IMR-90 (cell line): Measurements from ENCODE around the gene SLC7A10. TPM values are rescaled to one million over a fixed set of nuclear protein-coding genes. Genes with fewer than 3 reads are reported as not detected.

Experiments
- ATAC-seq: fragments of 200-7000 bp; cut with Tn5 transposase; 2 replicates; pipeline ENCODE4 v1.9.1; 2020; ENCODE audit warnings: low read depth, mild to moderate bottlenecking, moderate library complexity
- BruUV-seq: library from RNA; stranded (reverse); fragments of 400-500 nt; replicated peaks from 2 replicates; lab custom pipeline; 2021; lab: Mats Ljungman, UMichigan
- CTCF ChIA-PET: fragments of 300-600 bp; formaldehyde crosslinking; extraction: SDS; loops from one replicate; lab custom pipeline; 2021; ENCODE audit warnings: antibody characterized with exemption; lab: Yijun Ruan, JAX
- POLR2A ChIA-PET: fragments of 300-600 bp; sonication (Branson Sonifier 250); formaldehyde crosslinking; loops from one replicate; lab custom pipeline; 2022; ENCODE audit warnings: antibody characterized with exemption; ENCODE audit not compliant: unreplicated experiment; lab: Charles Lee
- DNase-seq: peaks from one replicate; pipeline ENCODE4 v3.0.0; 2013
- H2AFZ ChIP-seq: replicated peaks from 2 replicates; pipeline ENCODE3; 2013; ENCODE audit warnings: low read length, mild to moderate bottlenecking; ENCODE audit not compliant: poor library complexity
- H2AK5ac ChIP-seq: 2 replicates; pipeline ENCODE4 v1.6.1; 2013; ENCODE audit warnings: low read depth, low read length, inconsistent platforms
- H2AK9ac ChIP-seq: replicated peaks from 2 replicates; pipeline ENCODE3; 2013; ENCODE audit warnings: mild to moderate bottlenecking, low read depth, low read length, moderate library complexity; ENCODE audit not compliant: poor library complexity
- H2BK120ac ChIP-seq: 2 replicates; pipeline ENCODE4 v1.6.1; 2013; ENCODE audit warnings: low read depth, low read length, inconsistent platforms
- H2BK15ac ChIP-seq: 3 replicates; pipeline ENCODE4 v1.6.1; 2013; ENCODE audit warnings: low read depth, low read length, inconsistent platforms
- H2BK20ac ChIP-seq: 2 replicates; pipeline ENCODE4 v1.6.1; 2013; ENCODE audit warnings: low read depth, mild to moderate bottlenecking, inconsistent platforms, low read length, moderate library complexity
- H2BK5ac ChIP-seq: 2 replicates; pipeline ENCODE4 v1.6.1; 2013; ENCODE audit warnings: mild to moderate bottlenecking, low read depth, low read length, inconsistent platforms; ENCODE audit not compliant: poor library complexity, severe bottlenecking
- H3K14ac ChIP-seq: replicated peaks from 2 replicates; pipeline ENCODE4 v1.6.1; 2013; ENCODE audit warnings: low read depth, low read length, inconsistent platforms
- H3K18ac ChIP-seq: 2 replicates; pipeline ENCODE4 v1.6.1; 2013; ENCODE audit warnings: low read depth, low read length, control low read depth
- H3K23ac ChIP-seq: 2 replicates; pipeline ENCODE4 v1.6.1; 2013; ENCODE audit warnings: low read depth, low read length, inconsistent platforms
- H3K27ac ChIP-seq: 2 replicates; pipeline ENCODE4 v1.5.1; 2013; ENCODE audit warnings: mild to moderate bottlenecking, control low read depth, low read length; ENCODE audit not compliant: insufficient read depth
- H3K27me3 ChIP-seq: 2 replicates; pipeline ENCODE4 v1.6.1; 2013; ENCODE audit warnings: low read length; ENCODE audit not compliant: control insufficient read depth, insufficient read depth
- H3K36me3 ChIP-seq: 2 replicates; pipeline ENCODE4 v1.6.1; 2013; ENCODE audit warnings: low read length, mixed read lengths; ENCODE audit not compliant: control insufficient read depth, insufficient read depth
- H3K4ac ChIP-seq: 2 replicates; pipeline ENCODE4 v1.6.1; 2013; ENCODE audit warnings: low read depth, low read length, inconsistent platforms
- H3K4me1 ChIP-seq: 2 replicates; pipeline ENCODE4 v1.6.1; 2013; ENCODE audit warnings: low read length, mixed read lengths; ENCODE audit not compliant: control insufficient read depth, insufficient read depth
- H3K4me2 ChIP-seq: 2 replicates; pipeline ENCODE4 v1.6.1; 2013; ENCODE audit warnings: low read depth, mild to moderate bottlenecking, control low read depth, low read length, moderate library complexity
- H3K4me3 ChIP-seq: 2 replicates; pipeline ENCODE4 v1.5.1; 2013; ENCODE audit warnings: low read depth, mild to moderate bottlenecking, control low read depth, low read length, moderate library complexity; ENCODE audit not compliant: insufficient read depth
- H3K56ac ChIP-seq: 2 replicates; pipeline ENCODE4 v1.6.1; 2013; ENCODE audit warnings: low read length, inconsistent platforms; ENCODE audit not compliant: insufficient read depth; ENCODE audit errors: extremely low read depth
- H3K79me1 ChIP-seq, 2 experiments: 2 replicates each; pipeline ENCODE4 v1.6.1; 2013; ENCODE audit warnings: low read length in 2 of 2, inconsistent platforms in 1 of 2, low read depth in 1 of 2
- H3K9ac ChIP-seq: 2 replicates; pipeline ENCODE4 v1.6.1; 2013; ENCODE audit warnings: low read depth, low read length, control low read depth
- H3K9me1 ChIP-seq: 2 replicates; pipeline ENCODE4 v1.6.1; 2013; ENCODE audit warnings: low read length, inconsistent platforms; ENCODE audit not compliant: insufficient read depth
- H3K9me3 ChIP-seq: 2 replicates; pipeline ENCODE4 v1.6.1; 2013; ENCODE audit warnings: low read length; ENCODE audit not compliant: control insufficient read depth, insufficient read depth
- H4K20me1 ChIP-seq: 2 replicates; pipeline ENCODE4 v1.6.1; 2013; ENCODE audit warnings: low read length, inconsistent platforms; ENCODE audit not compliant: insufficient read depth
- H4K5ac ChIP-seq: 2 replicates; pipeline ENCODE4 v1.6.1; 2013; ENCODE audit warnings: mild to moderate bottlenecking, low read depth, low read length, control low read depth
- H4K8ac ChIP-seq, 2 experiments: 2 replicates each; pipeline ENCODE4 v1.6.1; 2013; ENCODE audit warnings: low read depth in 2 of 2, low read length in 2 of 2, control low read depth in 1 of 2, inconsistent platforms in 1 of 2
- H4K91ac ChIP-seq: 2 replicates; pipeline ENCODE4 v1.6.1; 2013; ENCODE audit warnings: low read depth, low read length, inconsistent platforms; ENCODE audit not compliant: insufficient read depth
- BHLHE40 ChIP-seq: fragments of 150-350 bp; IDR thresholded peaks from 2 replicates; pipeline ENCODE4 v1.6.1; 2016; ENCODE audit warnings: mild to moderate bottlenecking, low read depth, low read length
- CEBPB ChIP-seq: IDR thresholded peaks from 2 replicates; pipeline ENCODE4 v1.6.1; 2012; ENCODE audit warnings: low read depth, low read length, improper control_type of control experiment
- CHD1 ChIP-seq: IDR thresholded peaks from 2 replicates; pipeline ENCODE4 v1.6.1; 2012; ENCODE audit warnings: low read depth, low read length, improper control_type of control experiment
- CTCF ChIP-seq: conservative IDR thresholded peaks from 2 replicates; pipeline ENCODE4 v1.5.1; 2012; ENCODE audit warnings: mild to moderate bottlenecking, low read depth, low read length, improper control_type of control experiment
- ELK1 ChIP-seq: fragments of 150-350 bp; IDR thresholded peaks from 2 replicates; pipeline ENCODE4 v1.6.1; 2016; ENCODE audit warnings: low read depth, mild to moderate bottlenecking, low read length, moderate library complexity, borderline replicate concordance
- FOS ChIP-seq: fragments of 150-350 bp; IDR thresholded peaks from 2 replicates; pipeline ENCODE4 v1.6.1; 2016; ENCODE audit warnings: low read depth, low read length
- MAZ ChIP-seq: IDR thresholded peaks from 2 replicates; pipeline ENCODE4 v1.6.1; 2012; ENCODE audit warnings: low read depth, mild to moderate bottlenecking, low read length, improper control_type of control experiment, moderate library complexity, borderline replicate concordance
- NFE2L2 ChIP-seq: fragments of 150-350 bp; IDR thresholded peaks from 2 replicates; pipeline ENCODE4 v1.6.1; 2016; ENCODE audit warnings: low read depth, mild to moderate bottlenecking, low read length
- POLR2A ChIP-seq: IDR thresholded peaks from 2 replicates; pipeline ENCODE4 v1.6.1; 2012; ENCODE audit warnings: mild to moderate bottlenecking, low read depth, low read length
- RAD21 ChIP-seq: IDR thresholded peaks from 2 replicates; pipeline ENCODE4 v1.6.1; 2012; ENCODE audit warnings: low read length, improper control_type of control experiment
- RCOR1 ChIP-seq: IDR thresholded peaks from 2 replicates; pipeline ENCODE4 v1.6.1; 2012; ENCODE audit warnings: mild to moderate bottlenecking, low read length, improper control_type of control experiment; ENCODE audit not compliant: insufficient replicate concordance
- RFX5 ChIP-seq: IDR thresholded peaks from 2 replicates; pipeline ENCODE4 v1.8.0; 2012; ENCODE audit warnings: low read depth, mild to moderate bottlenecking, low read length, moderate library complexity
- SMC3 ChIP-seq: fragments of 150-350 bp; IDR thresholded peaks from 2 replicates; pipeline ENCODE4 v1.6.1; 2016; ENCODE audit warnings: low read depth, mild to moderate bottlenecking, antibody characterized with exemption, low read length, moderate library complexity
- WGBS, 2 experiments: methylation state at CpG; one replicate each; pipeline versions ENCODE4 v1.1.5 to v1.1.7; 2013; ENCODE audit warnings: missing lambda C conversion rate in 2 of 2; ENCODE audit not compliant: insufficient read length in 1 of 2; ENCODE audit errors: extremely low coverage in 2 of 2; 5-methylcytosine and 5-hydroxymethylcytosine counted together
- dilution Hi-C: fragments of 300-500 bp; cut with HindIII; formaldehyde crosslinking; loops from one replicate; pipeline ENCODE4 v1.14.3; 2018; ENCODE audit warnings: low sequenced_read_pairs; ENCODE audit not compliant: unreplicated experiment
- in situ Hi-C: fragments of 300-500 bp; cut with MboI; formaldehyde crosslinking; loops from 3 replicates; pipeline ENCODE4 v1.14.3; 2019; ENCODE audit warnings: low sequenced_read_pairs, inconsistent platforms, mixed read lengths
- intact Hi-C: fragments of 100-400 bp; cut with micrococcal nuclease; formaldehyde crosslinking; loops from 2 replicates; pipeline ENCODE4 v1.10.0; 2022
- polyA plus RNA-seq, 3 experiments: library from polyadenylated mRNA; depleted of rRNA; stranded (reverse); fragments of >200 nt; gene quantifications; 2 replicates each; pipeline ENCODE4 v1.2.3, GENCODE V29; 2012; ENCODE audit warnings: low replicate concordance in 1 of 3
- total RNA-seq: library from RNA; depleted of rRNA; stranded (reverse); fragments of >200 nt; gene quantifications from 2 replicates; pipeline ENCODE4 v1.2.3, GENCODE V29; 2012

The SLC7A10 gene
- total and polyA plus RNA-seq, 2 of the 4 experiments (the other 2 are of a cell fraction) = not detected

- H3K14ac ChIP-seq = no peak overlapping the region
- H3K79me1 ChIP-seq = peaks cover 0 to 8% of the 10 kb centered on the region in 2 experiments; a peak in 1 of 4 replicates
- peaks cover 19% of the 10 kb centered on the region for H3K36me3 ChIP-seq
- H3K4me2 ChIP-seq = no peak overlapping the region
- H2BK15ac ChIP-seq = no peak overlapping the region
- no peak overlapping the region for H3K23ac ChIP-seq
- dilution Hi-C loops = no loop called here
- H3K56ac ChIP-seq = no peak overlapping the region
- no peak overlapping the region for H4K5ac ChIP-seq
- WGBS, 2 experiments = 100% methylated on average over 3 of the region's 15 CpGs; no CpG with 5 or more reads in 1 of the 2 experiments
- TF ChIP-seq POLR2A (no peak), RFX5 (no peak), CHD1 (no peak), RCOR1 (no peak), BHLHE40 (no peak), NFE2L2 (no peak), RAD21 (no peak), FOS (no peak), CTCF (no peak), CEBPB (no peak), MAZ (no peak), SMC3 (no peak), ELK1 (no peak)
- no peak overlapping the region for H3K18ac ChIP-seq
- H4K91ac ChIP-seq = no peak overlapping the region
- no peaks in the 10 kb centered on the region for H3K27me3 ChIP-seq
- peaks cover 4% of the 10 kb centered on the region; the same call in 1 of the 2 replicates for H4K20me1 ChIP-seq
- H3K9ac ChIP-seq = no peak overlapping the region
- H3K9me1 ChIP-seq = peaks cover 5% of the 10 kb centered on the region; the same call in 1 of the 2 replicates
- no peak overlapping the region for H3K4me3 ChIP-seq
- H2BK120ac ChIP-seq = no peak overlapping the region
- H3K27ac ChIP-seq = no peak overlapping the region
- no peak overlapping the region for H3K4ac ChIP-seq
- intact Hi-C loops = no loop called here
- no peak for DNase-seq
- no peak overlapping the region for H2AFZ ChIP-seq
- no peak for ATAC-seq
- no peaks in the 10 kb centered on the region for H3K4me1 ChIP-seq
- in situ Hi-C loops = no loop called here
- no peak overlapping the region for H2AK5ac ChIP-seq
- CTCF ChIA-PET = no interaction called here
- no peak overlapping the region for H2AK9ac ChIP-seq
- no peak overlapping the region for H2BK5ac ChIP-seq
- no peaks in the 10 kb centered on the region for H3K9me3 ChIP-seq
- BruUV-seq = no TSS peak
- no peak overlapping the region for H4K8ac ChIP-seq
- H2BK20ac ChIP-seq = no peak overlapping the region
- POLR2A ChIA-PET = no interaction called here
Observed at GRCh38 chr19:33201886-33202545, 23.6 kb downstream of the SLC7A10 start.
